SK-N-SH treated with all-trans-retinoic acid at 6 μM for 48 hours (cell line): ENCODE results near the gene GPR155.

Experiments used
- CSDC2 ChIP-seq: fragments of 250-450 bp; sonication (Bioruptor Pico); IDR thresholded peaks from 2 replicates; pipeline ENCODE4 v1.5.0; 2020; ENCODE audit warnings: mild to moderate bottlenecking, moderate library complexity
- ESRRG ChIP-seq: fragments of 250-450 bp; sonication (Bioruptor Pico); IDR thresholded peaks from 2 replicates; pipeline ENCODE4 v1.6.1; 2021; ENCODE audit warnings: mild to moderate bottlenecking
- ISL1 ChIP-seq: fragments of 250-450 bp; sonication (Bioruptor Pico); IDR thresholded peaks from 2 replicates; pipeline ENCODE4 v2.1.2; 2022; ENCODE audit warnings: mild to moderate bottlenecking, moderate library complexity
- OSR1 ChIP-seq: fragments of 250-450 bp; sonication (Bioruptor Pico); IDR thresholded peaks from 2 replicates; pipeline ENCODE4 v1.8.0; 2022; ENCODE audit warnings: moderate library complexity, mild to moderate bottlenecking, inconsistent platforms
- PPARA ChIP-seq: fragments of 250-450 bp; sonication (Bioruptor Pico); IDR thresholded peaks from 2 replicates; pipeline ENCODE4 v1.5.0; 2020; ENCODE audit warnings: mild to moderate bottlenecking, borderline replicate concordance
- RARB ChIP-seq: fragments of 250-450 bp; sonication (Bioruptor Pico); IDR thresholded peaks from 2 replicates; pipeline ENCODE4 v1.8.0; 2021; ENCODE audit warnings: mild to moderate bottlenecking, moderate library complexity
- SNAI2 ChIP-seq: fragments of 250-450 bp; sonication (Bioruptor Pico); IDR thresholded peaks from 2 replicates; pipeline ENCODE4 v1.5.0; 2020; ENCODE audit warnings: mild to moderate bottlenecking, moderate library complexity
- TCF4 ChIP-seq: fragments of 250-450 bp; sonication (Bioruptor Pico); IDR thresholded peaks from 2 replicates; pipeline ENCODE4 v1.8.0; 2021; ENCODE audit warnings: mild to moderate bottlenecking, moderate library complexity, borderline replicate concordance
- ZC3H10 ChIP-seq: fragments of 250-450 bp; sonication (Bioruptor Pico); IDR thresholded peaks from 2 replicates; pipeline ENCODE4 v1.5.1; 2021; ENCODE audit warnings: mild to moderate bottlenecking, moderate library complexity
- ZNF565 ChIP-seq: fragments of 450-650 bp; formaldehyde crosslinking; conservative IDR thresholded peaks from 2 replicates; pipeline ENCODE4 v1.5.0; 2020; ENCODE audit warnings: low read depth, mild to moderate bottlenecking, moderate library complexity
- TF ChIP-seq, protein P1 (sequence below): fragments of 250-450 bp; sonication (Bioruptor Pico); IDR thresholded peaks from 2 replicates; pipeline ENCODE4 v1.5.0; 2020; ENCODE audit warnings: mild to moderate bottlenecking, moderate library complexity
- TF ChIP-seq, protein P2 (sequence below): fragments of 250-450 bp; sonication (Bioruptor Pico); IDR thresholded peaks from 2 replicates; pipeline ENCODE4 v1.8.0; 2020; ENCODE audit warnings: mild to moderate bottlenecking, moderate library complexity, borderline replicate concordance

DNA sequence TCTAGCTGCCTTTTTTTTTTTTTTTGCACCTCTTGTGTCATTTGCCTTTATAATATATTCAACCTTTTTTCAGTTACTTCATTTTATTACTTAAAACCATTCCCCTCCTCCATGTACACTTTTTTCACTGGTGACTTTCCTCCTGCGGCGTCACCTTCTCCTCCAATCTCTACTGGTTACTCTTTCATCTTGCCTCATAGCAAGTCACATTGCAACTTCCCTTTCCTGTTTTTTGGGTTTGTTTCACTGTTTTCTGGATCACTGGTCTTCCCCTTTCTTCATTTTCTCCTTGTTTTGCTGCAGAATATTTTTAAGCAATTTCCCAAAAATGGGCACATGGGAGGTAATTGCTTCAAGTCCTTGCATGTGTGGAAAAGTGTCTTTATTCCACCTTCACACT lies 37.7 kb upstream of the GPR155 start:
- TF ChIP-seq ZC3H10 (CRISPR knock-in tag), result no peak
- no peak for TF ChIP-seq ESRRG (CRISPR knock-in tag)
- TF ChIP-seq TCF4 (CRISPR knock-in tag), result no peak
- no peak for TF ChIP-seq ISL1
- no peak for TF ChIP-seq PPARA (CRISPR knock-in tag)
- TF ChIP-seq CSDC2 (CRISPR knock-in tag), result no peak
- TF ChIP-seq, protein P1, sequence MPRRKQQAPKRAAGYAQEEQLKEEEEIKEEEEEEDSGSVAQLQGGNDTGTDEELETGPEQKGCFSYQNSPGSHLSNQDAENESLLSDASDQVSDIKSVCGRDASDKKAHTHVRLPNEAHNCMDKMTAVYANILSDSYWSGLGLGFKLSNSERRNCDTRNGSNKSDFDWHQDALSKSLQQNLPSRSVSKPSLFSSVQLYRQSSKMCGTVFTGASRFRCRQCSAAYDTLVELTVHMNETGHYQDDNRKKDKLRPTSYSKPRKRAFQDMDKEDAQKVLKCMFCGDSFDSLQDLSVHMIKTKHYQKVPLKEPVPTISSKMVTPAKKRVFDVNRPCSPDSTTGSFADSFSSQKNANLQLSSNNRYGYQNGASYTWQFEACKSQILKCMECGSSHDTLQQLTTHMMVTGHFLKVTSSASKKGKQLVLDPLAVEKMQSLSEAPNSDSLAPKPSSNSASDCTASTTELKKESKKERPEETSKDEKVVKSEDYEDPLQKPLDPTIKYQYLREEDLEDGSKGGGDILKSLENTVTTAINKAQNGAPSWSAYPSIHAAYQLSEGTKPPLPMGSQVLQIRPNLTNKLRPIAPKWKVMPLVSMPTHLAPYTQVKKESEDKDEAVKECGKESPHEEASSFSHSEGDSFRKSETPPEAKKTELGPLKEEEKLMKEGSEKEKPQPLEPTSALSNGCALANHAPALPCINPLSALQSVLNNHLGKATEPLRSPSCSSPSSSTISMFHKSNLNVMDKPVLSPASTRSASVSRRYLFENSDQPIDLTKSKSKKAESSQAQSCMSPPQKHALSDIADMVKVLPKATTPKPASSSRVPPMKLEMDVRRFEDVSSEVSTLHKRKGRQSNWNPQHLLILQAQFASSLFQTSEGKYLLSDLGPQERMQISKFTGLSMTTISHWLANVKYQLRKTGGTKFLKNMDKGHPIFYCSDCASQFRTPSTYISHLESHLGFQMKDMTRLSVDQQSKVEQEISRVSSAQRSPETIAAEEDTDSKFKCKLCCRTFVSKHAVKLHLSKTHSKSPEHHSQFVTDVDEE (CRISPR knock-in tag), result no peak
- no peak for TF ChIP-seq ZNF565 (CRISPR knock-in tag)
- TF ChIP-seq SNAI2 (CRISPR knock-in tag), result no peak
- TF ChIP-seq, protein P2, sequence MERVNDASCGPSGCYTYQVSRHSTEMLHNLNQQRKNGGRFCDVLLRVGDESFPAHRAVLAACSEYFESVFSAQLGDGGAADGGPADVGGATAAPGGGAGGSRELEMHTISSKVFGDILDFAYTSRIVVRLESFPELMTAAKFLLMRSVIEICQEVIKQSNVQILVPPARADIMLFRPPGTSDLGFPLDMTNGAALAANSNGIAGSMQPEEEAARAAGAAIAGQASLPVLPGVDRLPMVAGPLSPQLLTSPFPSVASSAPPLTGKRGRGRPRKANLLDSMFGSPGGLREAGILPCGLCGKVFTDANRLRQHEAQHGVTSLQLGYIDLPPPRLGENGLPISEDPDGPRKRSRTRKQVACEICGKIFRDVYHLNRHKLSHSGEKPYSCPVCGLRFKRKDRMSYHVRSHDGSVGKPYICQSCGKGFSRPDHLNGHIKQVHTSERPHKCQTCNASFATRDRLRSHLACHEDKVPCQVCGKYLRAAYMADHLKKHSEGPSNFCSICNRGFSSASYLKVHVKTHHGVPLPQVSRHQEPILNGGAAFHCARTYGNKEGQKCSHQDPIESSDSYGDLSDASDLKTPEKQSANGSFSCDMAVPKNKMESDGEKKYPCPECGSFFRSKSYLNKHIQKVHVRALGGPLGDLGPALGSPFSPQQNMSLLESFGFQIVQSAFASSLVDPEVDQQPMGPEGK (CRISPR knock-in tag), result no peak
- no peak for TF ChIP-seq OSR1 (CRISPR knock-in tag)
- no peak for TF ChIP-seq RARB
